Inflammatory macrophage (primary cell): ENCODE data around the gene PIGW.

Source experiments
- DNase-seq, 2 donors: peaks; one replicate each; pipeline ENCODE4 v3.0.0-alpha.2; 2020 to 2022
- total RNA-seq, 18 experiments: gene quantifications; one replicate each; lab custom pipeline; 2026; ENCODE audit warnings: mixed read lengths in 6 of 18, inconsistent platforms in 2 of 18; lab: John Stamatoyannopoulos, UW

Gene PIGW, protein sequence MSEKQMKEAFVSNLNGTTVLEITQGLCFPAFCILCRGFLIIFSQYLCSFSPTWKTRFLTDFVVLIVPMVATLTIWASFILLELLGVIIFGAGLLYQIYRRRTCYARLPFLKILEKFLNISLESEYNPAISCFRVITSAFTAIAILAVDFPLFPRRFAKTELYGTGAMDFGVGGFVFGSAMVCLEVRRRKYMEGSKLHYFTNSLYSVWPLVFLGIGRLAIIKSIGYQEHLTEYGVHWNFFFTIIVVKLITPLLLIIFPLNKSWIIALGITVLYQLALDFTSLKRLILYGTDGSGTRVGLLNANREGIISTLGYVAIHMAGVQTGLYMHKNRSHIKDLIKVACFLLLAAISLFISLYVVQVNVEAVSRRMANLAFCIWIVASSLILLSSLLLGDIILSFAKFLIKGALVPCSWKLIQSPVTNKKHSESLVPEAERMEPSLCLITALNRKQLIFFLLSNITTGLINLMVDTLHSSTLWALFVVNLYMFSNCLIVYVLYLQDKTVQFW
- total RNA-seq: 3.6 to 17.3 (median 10.9) reads per million in 18 experiments

DNA sequence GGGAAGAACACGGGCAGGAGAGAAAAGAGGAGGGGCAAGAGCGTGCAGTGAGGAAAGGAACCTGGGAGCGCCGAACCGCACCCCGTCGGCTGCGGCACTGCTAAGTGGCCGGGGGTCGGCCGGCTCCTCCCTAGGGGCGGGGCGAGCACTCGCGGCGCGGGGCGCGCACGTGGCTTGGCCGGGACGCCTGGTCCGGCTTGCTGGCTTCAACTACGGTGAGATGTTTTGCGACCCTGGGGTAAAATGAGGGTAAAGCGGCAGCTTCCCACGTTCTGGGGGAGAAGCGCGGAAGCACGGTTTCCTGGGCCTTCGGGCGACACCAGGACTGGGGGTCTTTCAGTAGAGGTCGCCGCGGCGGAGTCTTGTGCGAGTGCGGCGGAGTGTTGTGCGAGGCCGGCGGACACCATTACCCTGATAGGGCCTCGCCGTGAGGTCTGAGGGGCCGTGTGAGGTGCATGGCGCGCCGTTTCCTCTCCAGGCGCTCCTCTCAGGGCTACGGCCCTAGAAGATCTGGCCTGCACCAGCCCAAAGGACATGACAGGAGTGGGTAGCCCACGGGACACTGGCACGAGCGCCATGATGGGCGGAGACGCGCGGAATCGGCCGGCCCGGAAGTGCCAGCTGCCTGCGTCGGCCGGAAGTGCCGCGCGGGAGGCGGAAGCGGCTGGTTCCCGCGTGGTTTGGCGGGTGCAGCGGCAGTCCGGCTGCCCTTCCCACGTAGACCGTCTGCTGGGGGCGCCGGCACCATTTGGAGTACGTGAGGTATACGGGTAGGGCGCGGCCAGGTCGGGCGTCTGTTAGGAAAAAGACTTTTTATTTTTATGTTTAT lies at the start of gene PIGW, which contains the start of gene MYO19:
PIGW (plus strand) TSS at position 148 of the 829 bp plus-strand sequence. CDS start 2,115 bp downstream, outside the sequence.
MYO19 (minus strand) TSS at position 29 of the 829 bp plus-strand sequence. CDS start 2,330 bp downstream, outside the sequence.
- DNase-seq: peak; percentile 92 to 96

DNA sequence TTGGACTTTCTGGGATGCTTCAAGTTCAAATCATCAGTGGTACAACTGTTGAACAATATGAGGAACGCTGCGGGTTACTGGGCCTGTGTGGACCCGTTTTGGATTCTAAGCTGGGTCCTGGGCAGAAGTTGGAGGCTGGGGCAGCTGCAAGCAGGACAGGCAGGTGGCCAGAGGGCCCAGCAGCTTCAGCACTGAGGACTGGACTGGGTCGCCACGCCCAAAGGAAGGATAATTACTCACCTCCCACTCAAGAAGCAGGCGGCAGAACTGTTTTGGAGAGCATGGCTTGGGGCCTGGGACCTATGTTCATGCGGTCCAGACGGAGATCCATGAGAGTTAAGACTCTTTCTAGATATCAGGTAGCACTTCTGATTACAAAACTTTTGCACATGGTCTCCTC lies 49.8 kb upstream of the PIGW start:
- DNase-seq: no peak

DNA sequence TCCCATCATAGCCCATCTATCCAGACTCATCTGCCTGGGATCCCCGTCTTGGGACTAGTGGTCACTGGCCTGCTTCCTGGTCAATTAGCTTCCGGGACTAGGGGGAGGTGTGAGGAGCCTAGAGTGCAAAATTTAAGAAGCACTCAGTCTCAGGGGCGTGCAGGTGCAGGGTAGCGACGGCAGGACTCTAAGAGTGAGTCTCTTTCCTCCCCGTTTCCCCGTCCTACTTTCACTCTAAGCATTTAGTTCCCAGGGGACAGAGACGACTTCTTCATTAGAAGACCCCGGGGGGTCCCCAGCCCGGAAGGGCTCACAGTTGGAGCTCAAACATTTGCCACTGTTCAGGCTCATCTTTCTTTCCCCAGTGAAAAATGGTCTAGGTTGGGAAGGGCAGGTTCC lies 49.0 kb upstream of the PIGW start:
- DNase-seq: no peak

DNA sequence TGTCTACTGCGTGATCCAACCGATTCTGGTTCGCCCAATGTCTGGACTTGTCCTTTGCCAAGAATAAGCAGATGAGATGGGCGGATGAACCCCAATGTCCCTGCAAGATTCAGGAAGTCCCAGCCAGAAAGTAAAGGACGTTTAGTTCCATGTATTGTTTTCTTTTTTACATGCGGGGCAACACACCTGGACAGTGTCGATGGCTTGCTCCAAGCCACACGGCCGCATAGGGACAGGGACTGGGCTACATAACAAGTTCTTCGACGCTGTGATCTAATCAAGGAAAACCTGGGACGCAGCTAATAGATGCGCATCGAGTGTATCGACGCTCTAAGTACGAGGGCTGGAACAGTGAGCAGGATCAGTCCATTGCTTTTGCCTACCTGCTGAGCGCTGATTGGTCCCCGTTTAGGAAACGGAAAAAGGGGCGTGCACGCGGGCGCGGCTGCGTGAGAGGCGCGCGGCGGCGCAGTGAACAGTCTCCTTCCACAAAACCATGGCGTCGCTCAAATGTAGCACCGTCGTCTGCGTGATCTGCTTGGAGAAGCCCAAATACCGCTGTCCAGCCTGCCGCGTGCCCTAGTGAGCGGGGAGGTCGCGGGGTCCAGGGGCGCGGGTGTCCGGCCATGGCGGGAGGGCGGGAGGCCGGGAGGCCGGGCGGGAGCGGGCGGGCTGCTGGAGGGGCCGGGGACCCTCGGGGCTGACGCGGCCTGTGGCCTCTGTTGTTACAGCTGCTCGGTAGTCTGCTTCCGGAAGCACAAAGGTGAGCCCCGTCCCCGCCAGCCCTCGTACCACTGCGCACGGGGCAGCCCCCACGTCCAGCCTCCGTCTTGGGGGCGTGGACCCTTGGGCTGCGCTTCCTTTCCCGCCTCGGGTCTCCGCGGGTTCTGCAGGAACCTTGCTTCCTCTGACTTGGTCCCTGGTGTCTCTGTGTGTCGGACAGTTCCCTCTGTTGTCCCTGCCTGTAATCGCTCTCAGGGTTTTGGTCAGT lies 48.3 kb upstream of the PIGW start, which contains the start of gene ZNHIT3:
ZNHIT3 (plus strand) TSS at position 478 of the 991 bp plus-strand sequence; CDS start at position 497, 19 bp downstream.
- DNase-seq: peak; percentile 92 to 94

DNA sequence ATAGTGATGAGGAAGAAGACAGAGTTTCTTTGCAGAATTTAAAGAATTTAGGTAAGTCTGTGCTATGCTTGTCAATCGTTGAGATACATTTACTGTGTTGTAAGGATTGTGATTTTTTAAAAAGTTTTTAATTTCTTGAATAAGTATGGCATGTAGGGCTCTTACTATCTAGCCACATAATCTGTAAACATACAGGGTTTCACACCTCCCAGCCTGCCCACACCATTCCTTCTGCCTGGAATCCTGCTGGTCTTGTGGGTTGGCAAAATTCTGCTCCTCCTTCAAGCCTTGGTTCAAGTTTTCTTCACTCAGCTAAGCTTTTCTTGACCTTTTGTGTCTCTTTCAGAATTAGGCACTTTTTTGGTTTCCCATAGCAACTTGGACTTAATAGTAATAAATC lies 40.8 kb upstream of the PIGW start:
- DNase-seq: no peak

DNA sequence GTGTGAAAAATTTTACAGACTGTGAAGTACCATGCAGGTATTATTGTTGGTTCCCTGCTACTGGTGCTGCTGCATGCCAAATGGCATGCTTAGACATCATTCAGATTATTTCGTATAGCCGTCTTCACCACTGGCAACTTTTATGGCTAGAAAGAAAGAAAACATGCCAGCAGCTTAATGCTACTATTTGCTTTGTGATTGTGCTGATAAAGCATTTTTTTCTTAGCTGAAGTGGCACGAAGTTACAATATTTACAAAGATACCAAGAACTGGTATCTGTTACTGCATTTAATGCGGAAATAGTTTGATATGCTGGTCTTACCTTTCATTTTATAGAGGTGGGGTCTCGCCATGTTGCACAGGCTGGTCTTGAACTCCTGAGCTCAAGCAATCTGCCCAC lies 40.1 kb upstream of the PIGW start:
- no peak for DNase-seq

DNA sequence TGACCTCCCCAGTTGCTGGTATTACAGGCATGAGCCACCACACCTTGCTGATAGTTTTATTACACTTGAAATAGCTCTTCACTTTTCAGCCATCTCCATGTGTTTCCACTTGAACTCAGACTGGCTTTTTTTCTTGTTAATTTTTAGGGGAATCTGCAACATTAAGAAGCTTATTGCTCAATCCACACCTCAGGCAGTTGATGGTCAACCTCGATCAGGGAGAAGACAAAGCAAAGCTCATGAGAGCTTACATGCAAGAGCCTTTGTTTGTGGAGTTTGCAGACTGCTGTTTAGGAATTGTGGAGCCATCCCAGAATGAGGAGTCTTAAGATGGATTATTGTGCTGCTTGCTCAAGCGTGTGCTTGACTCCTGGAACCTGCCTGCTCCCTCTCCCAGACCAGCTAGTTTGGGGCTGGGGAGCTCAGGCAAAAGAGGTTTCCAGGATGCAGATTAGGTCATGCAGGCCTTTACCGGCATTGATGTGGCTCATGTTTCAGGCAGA lies 39.7 kb upstream of the PIGW start:
- DNase-seq: no peak

DNA sequence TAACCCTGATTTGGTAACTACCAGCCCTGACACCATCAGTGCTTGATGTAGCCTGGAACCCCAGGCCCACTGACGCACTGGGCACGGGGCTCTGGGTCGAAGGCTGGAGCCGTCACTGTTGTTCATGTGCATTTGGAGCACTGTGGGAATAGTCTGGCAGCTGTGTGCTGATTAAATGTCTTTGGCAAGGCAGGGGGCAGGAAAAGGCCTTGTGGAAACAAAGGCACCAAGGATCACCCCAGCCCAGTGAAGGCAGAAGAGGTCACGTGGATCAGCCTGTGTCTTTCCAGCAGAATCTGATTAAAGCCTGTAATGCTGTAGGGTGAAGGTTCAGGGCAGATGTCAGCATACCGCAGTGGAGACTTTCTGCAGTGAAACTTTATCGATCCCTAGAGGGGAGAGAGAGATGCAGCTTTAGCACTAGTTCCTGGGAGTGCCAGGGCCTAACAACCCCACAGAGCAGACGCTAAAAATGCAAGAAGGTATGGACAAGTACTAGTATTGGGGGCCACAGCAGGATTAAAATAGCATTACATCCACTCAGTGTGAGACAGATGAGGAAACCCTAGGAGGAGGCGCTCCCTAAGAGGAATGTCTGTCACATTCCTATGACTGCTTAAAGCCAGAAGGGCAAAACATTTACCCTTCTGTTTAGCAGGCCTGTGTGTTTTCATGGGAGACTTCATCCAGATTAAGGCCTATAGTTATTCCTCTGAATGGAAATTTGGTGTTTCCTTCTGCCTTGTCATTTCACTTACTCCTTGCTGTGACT lies 38.6 kb upstream of the PIGW start:
- DNase-seq: no peak

DNA sequence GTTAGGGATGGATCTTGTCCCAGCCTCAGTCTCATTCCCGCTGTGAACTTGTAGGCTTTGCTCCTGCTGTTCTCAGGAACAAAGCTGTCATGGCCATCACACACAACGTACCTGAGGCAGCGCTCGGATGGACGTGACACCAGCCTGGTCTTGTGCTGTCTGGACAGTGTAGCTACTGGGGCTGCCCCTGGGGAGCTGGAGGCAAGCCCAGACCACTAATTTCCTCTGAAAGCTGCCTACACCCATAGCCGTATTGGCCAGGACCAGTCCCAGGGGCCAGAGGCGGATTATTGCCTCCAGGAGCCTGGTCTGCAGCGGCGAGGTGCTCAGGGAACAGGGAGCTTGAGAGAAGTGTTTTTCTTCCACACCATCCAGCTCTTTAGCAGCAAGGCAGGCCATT lies 36.6 kb upstream of the PIGW start:
- DNase-seq: no peak

DNA sequence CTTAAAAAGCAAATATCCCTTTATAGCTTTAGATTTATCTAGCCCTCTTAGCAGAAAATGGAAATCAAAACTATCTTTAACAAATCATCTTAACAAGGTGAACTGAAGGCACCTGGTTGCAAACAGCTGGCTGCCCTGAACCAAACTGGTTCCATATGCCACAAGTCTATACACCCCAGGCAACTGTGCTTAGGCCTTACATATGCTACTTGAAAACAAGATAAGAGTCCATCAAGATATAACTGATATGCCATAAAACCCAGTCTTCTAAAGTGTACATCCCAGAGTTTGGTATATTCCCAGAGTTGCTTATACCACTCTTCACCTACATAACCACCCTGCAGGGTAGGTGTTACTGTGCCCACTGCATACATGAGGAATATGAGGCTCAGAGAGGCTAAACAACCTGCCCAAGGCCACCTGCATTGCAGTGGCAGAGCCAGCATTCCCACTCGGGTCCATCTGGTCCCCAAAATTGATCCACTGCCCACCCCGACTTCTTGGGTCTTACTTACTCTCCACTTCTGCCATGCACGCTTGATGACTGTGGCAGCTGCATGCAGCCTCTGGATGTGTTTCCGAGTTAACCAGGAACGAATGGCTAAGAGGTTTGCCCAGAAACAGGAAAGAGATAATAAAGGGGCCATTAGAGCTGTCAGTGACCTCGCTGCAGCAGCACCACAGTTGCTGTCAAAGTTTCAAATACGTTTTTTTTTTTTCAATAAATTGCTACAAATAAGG lies 36.1 kb upstream of the PIGW start:
- no peak for DNase-seq

DNA sequence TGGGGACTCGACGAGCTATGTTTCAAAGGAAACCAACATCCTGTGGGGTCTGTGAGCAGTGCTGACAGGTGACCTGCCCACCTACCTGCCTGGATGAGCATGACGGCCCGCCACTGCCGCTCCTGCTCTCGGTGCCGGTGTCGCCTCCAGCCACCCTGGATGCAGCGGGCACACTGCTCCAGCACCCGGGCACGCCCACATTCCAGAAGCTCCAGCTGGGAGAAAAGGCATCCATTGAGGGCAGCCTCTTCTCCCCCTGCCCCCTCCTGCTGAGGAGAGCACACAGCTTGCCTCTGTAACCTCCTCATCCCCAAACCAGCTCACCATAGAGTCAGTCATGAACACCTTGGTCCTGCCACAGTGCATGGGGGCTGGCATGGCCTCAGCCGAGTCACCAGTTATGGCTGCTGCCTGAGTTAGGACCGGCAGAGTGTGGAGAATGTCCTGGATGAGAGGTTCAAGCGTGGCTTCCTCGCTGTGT lies 34.0 kb upstream of the PIGW start:
- DNase-seq: no peak

DNA sequence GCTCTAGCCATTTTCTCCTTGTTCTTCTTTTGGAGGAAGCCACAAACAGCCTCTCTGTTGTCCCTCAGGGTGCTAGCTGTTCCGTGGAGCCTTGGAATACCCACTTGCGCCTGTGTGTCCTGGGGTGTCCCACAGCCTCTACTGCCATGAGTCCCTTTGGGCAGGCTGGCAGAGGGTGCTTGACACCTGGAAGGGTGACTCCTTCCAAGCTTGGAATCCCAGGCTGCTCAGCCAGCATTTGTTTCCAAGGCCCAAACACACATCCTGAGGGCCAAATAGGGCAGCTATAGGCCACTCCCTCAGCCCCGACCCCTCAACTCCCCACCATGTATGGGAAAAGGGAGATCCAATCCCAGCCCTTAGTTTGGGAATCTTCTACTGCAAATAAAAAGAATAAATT lies 33.4 kb upstream of the PIGW start:
- DNase-seq: no peak

DNA sequence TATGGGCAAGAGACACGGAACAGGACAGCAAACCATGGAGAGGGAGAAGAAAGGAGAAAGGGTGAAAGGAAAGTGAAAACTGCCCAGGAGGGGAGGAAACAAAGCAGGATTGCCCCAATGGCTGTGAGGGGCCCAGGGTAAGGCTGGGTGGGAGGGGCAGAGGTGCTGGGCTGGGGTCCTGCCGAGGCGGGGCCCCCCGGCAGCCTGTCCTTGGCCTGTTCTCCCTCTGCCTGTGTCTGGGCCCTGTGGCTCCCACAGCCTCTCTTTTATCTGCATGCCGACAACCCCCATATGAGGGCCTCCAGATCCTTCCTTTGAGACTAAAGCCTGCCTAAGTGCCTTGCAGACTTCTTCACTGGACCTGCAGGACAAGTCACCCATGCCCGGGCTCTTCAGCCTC lies 32.8 kb upstream of the PIGW start:
- DNase-seq: no peak

DNA sequence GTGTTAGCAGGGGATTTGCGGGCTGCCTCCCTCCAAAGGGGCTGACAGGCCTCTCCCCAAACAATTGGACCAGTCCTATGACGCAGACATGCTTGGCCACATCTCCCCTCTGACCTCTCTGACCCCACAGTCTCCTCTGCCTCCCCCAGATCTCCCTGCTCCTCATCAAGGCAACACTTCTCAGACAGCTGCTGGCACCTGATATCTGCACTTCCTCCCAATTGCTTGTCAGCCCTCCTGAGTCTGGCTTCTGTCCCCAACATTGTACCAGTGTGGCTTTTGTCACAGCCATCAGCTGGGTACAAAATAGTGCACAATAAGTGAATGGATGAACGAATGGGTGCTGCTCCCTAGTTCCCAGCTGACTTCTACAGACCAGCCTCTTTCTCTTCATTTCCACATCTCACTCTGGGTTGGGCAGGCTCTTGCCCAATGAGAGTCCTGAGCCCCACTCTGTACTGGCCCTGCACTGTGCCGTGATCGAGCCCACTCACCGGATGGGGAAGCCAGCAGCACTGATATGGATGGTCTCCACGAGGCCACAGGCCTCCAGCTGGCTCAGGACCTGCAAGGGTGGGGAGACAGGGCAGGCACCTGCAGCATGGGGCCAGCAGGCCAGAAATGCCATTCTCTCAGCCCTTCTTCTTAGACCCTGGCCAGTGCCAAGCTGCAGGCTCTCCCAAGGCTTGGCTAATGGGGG lies 31.2 kb upstream of the PIGW start:
- no peak for DNase-seq

DNA sequence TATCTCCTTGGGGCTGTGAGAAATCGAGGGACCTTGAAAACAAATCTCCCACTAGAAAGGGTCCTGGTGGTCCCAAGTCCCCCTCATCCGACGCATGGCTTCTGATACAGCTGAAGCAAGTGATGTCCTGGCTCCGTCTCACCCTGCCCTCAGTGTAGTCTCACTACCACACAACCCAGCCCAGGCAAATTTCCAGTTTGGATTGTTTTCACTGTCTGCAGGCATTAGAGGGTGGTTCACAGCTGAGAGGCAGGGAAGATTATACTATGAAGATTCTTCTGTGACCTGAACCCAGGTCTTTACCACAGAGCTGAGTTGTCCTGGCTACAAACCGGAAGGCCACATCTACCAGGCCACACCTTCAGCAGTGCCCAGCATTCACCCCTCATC lies 30.6 kb upstream of the PIGW start:
- no peak for DNase-seq

DNA sequence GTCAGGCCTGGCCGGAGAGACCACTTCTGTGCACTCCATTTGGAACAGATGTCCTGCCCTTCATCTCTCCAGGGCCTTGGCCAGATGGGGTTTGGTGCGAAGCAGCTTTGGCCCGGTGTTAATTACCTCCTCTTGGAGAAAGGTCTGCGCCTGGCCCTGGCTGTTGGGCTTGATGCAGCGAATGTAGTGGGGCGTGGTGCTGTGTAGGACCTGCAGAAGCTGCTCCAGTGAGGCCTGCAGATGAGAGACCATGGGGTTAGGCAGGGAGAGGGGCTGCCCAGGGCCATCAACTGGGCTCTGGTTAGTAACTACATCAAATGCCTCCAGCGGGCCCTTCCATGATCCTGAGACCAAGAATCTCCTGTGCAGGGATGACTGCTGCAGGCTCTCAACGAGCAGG lies 29.6 kb upstream of the PIGW start:
- DNase-seq: no peak

DNA sequence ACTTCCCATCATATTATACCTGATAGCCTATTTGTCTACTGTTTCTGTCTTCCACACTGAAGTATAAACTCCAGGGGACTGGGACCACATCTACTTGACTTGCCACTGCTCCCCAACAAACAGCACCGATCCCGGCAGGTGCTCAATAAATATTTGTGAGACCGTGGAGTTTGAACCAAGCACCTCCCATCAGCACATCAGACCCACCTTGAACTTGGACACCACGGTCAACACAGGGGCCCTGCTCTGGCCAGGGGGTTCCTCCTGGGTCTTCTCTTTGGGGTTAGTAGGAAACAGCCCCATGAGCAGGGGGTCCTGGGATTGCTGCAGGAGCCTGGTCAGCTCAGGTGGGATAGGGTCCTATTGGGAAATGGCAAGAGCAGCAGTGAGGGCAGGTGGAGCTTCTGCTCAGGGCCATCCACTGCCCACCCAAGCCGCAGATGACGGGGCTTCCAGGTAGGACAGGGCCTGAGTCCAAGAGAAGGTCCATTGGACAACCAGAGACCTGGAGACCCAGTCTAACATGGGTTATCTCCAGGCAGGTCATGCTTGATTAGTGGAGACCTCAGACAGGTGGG lies 28.4 kb upstream of the PIGW start:
- no peak for DNase-seq

DNA sequence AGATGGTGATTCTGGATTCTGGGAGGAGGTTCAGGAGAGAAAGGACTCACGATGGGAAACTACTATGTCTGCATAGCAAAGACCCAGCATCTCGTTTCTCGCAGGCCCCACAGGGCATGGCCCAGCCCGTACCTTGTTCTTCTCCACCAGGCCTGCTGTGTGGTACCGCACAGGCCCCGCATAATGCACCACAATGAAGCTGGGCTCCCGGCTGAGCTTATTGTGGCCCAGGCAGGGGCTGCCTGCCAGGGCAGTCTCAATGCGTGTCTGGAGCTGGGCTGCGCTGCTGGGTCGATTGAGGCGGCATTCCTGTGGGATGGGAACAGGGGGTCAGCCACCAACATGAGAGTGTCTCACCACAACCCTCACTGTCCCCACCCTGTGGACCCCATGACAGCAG lies 28.0 kb upstream of the PIGW start:
- no peak for DNase-seq

DNA sequence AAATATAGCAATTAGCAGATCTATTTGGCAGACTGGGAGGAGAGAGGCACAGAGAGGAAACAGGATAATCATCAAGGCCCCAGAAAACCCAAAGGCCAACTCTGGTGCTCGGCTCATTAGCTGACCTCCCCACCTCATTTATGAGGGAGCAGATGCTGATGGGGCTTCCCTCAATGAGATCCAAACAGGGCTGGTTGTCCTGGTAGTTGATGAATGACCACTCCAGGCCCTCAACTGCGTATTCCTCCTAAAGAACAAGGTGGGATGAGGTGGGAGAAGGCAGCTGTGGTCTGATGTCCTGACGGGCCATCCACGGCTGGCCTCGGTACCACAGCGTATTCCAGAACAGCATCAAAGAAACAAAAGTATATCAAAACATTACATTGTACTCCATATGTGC lies 27.5 kb upstream of the PIGW start:
- no peak for DNase-seq
